HepG2 (cell line): ENCODE data around the gene TUBA8. TPM values are rescaled to one million over a fixed set of nuclear protein-coding genes. Genes with fewer than 3 reads are reported as not detected.

ENCODE experiments used
- BRCA1 ChIP-seq: sonication (generic); formaldehyde crosslinking; IDR thresholded peaks from 2 replicates; pipeline ENCODE4 v1.4.0; 2020; ENCODE audit warnings: missing genetic modification reagents
- FOXK1 ChIP-seq: sonication (generic); formaldehyde crosslinking; IDR thresholded peaks from 2 replicates; pipeline ENCODE4 v1.4.0; 2020; ENCODE audit warnings: low read depth, missing genetic modification reagents, borderline replicate concordance
- GATAD2A ChIP-seq: IDR thresholded peaks from 2 replicates; pipeline ENCODE4 v1.6.1; 2016
- HDAC1 ChIP-seq: sonication (generic); formaldehyde crosslinking; IDR thresholded peaks from 2 replicates; pipeline ENCODE4 v1.5.1; 2020; ENCODE audit warnings: mild to moderate bottlenecking, missing genetic modification reagents
- IKZF4 ChIP-seq: sonication (generic); formaldehyde crosslinking; IDR thresholded peaks from 2 replicates; pipeline ENCODE4 v1.5.1; 2020; ENCODE audit warnings: borderline replicate concordance, mild to moderate bottlenecking, low read depth, missing genetic modification reagents; ENCODE audit errors: not compliant biosample characterization
- KLF13 ChIP-seq: sonication (generic); formaldehyde crosslinking; IDR thresholded peaks from 2 replicates; pipeline ENCODE4 v1.4.0; 2020; ENCODE audit warnings: mild to moderate bottlenecking, missing genetic modification reagents
- PCBP1 ChIP-seq: fragments of 200-400 bp; formaldehyde crosslinking; IDR thresholded peaks from 2 replicates; pipeline ENCODE4 v1.6.1; 2017; ENCODE audit warnings: mild to moderate bottlenecking, low read depth, low read length, borderline replicate concordance
- PLRG1 ChIP-seq: fragments of 450-650 bp; conservative IDR thresholded peaks from 2 replicates; pipeline ENCODE4 v1.6.1; 2016
- RXRA ChIP-seq: sonication (generic); formaldehyde crosslinking; IDR thresholded peaks from 2 replicates; pipeline ENCODE4 v1.5.1; 2020; ENCODE audit warnings: missing genetic modification reagents
- SCMH1 ChIP-seq: sonication (generic); formaldehyde crosslinking; IDR thresholded peaks from 2 replicates; pipeline ENCODE4 v1.9.0; 2021; ENCODE audit warnings: missing genetic modification reagents, mild to moderate bottlenecking, borderline replicate concordance
- STAG1 ChIP-seq: sonication (generic); formaldehyde crosslinking; IDR thresholded peaks from 2 replicates; pipeline ENCODE4 v1.4.0; 2020; ENCODE audit warnings: missing genetic modification reagents
- TP53 ChIP-seq: sonication (generic); formaldehyde crosslinking; conservative IDR thresholded peaks from 2 replicates; pipeline ENCODE4 v1.4.0; 2020; ENCODE audit warnings: missing genetic modification reagents
- YEATS2 ChIP-seq: sonication (generic); formaldehyde crosslinking; IDR thresholded peaks from 2 replicates; pipeline ENCODE4 v1.4.0; 2020; ENCODE audit warnings: missing genetic modification reagents, borderline replicate concordance
- ZNF121 ChIP-seq: sonication (generic); formaldehyde crosslinking; IDR thresholded peaks from 2 replicates; pipeline ENCODE4 v1.5.0; 2020; ENCODE audit warnings: mild to moderate bottlenecking, missing genetic modification reagents
- ZNF282 ChIP-seq: fragments of 450-650 bp; IDR thresholded peaks from 2 replicates; pipeline ENCODE4 v1.6.1; 2018; ENCODE audit not compliant: partially characterized antibody
- ZNF296 ChIP-seq: sonication (generic); formaldehyde crosslinking; conservative IDR thresholded peaks from 2 replicates; pipeline ENCODE4 v1.5.0; 2020; ENCODE audit warnings: mild to moderate bottlenecking, missing genetic modification reagents
- ZNF33A ChIP-seq: sonication (generic); formaldehyde crosslinking; IDR thresholded peaks from 2 replicates; pipeline ENCODE4 v1.5.1; 2020; ENCODE audit warnings: missing genetic modification reagents, mild to moderate bottlenecking, moderate library complexity, borderline replicate concordance
- ZNF678 ChIP-seq: sonication (generic); formaldehyde crosslinking; IDR thresholded peaks from 2 replicates; pipeline ENCODE4 v1.4.0; 2020; ENCODE audit warnings: mild to moderate bottlenecking, missing genetic modification reagents
- ZNF850 ChIP-seq: sonication (generic); formaldehyde crosslinking; conservative IDR thresholded peaks from 2 replicates; pipeline ENCODE4 v1.9.0; 2021; ENCODE audit warnings: mild to moderate bottlenecking, missing genetic modification reagents
- ZSCAN21 ChIP-seq: sonication (generic); formaldehyde crosslinking; IDR thresholded peaks from 2 replicates; pipeline ENCODE4 v1.8.0; 2022; ENCODE audit warnings: mild to moderate bottlenecking, missing genetic modification reagents, moderate library complexity, borderline replicate concordance
- polyA plus RNA-seq, 8 experiments: library from polyadenylated mRNA; depleted of rRNA in 3 of 8; stranded (reverse) in 7 of 8; unstranded in 1 of 8; fragments of >200 nt; fragmentation: Illumina TruSeq in 4 of 8; extraction: Trizol in 4 of 8; gene quantifications; 2 replicates each; pipeline versions ENCODE4 v1.2.1 to v1.2.3, GENCODE V29; 2011 to 2016; ENCODE audit warnings: low read depth in 4 of 8, missing spikeins in 1 of 8, mixed read lengths in 1 of 8; ENCODE audit not compliant: insufficient read depth in 1 of 8
- total RNA-seq, 5 experiments: library from RNA; depleted of rRNA; stranded (reverse); fragments of >200 nt; fragmentation: Illumina TruSeq; extraction: Trizol; gene quantifications; 2 replicates each; pipeline ENCODE4 v1.2.3, GENCODE V29; 2016; ENCODE audit warnings: low read depth in 1 of 5
- TF ChIP-seq, protein P1 (sequence below): sonication (generic); formaldehyde crosslinking; IDR thresholded peaks from 2 replicates; pipeline ENCODE4 v1.5.0; 2020; ENCODE audit warnings: mild to moderate bottlenecking, missing genetic modification reagents
- TF ChIP-seq, protein P2 (sequence below): sonication (generic); formaldehyde crosslinking; IDR thresholded peaks from 2 replicates; pipeline ENCODE4 v1.5.0; 2020; ENCODE audit warnings: missing genetic modification reagents, mild to moderate bottlenecking, borderline replicate concordance
- TF ChIP-seq, protein P3 (sequence below): sonication (generic); formaldehyde crosslinking; IDR thresholded peaks from 2 replicates; pipeline ENCODE4 v1.5.0; 2020; ENCODE audit warnings: mild to moderate bottlenecking, low read depth, missing genetic modification reagents, borderline replicate concordance
- TF ChIP-seq, protein P4 (sequence below): sonication (generic); formaldehyde crosslinking; IDR thresholded peaks from 2 replicates; pipeline ENCODE4 v1.4.0; 2020; ENCODE audit warnings: missing genetic modification reagents, low read depth, mild to moderate bottlenecking, borderline replicate concordance

TUBA8 gene
- total and polyA plus RNA-seq, 2 of the 13 experiments (the other 11 are each of a cell fraction or from before 2014, with no cell fraction given) = 0.35 to 0.69 TPM

DNA sequence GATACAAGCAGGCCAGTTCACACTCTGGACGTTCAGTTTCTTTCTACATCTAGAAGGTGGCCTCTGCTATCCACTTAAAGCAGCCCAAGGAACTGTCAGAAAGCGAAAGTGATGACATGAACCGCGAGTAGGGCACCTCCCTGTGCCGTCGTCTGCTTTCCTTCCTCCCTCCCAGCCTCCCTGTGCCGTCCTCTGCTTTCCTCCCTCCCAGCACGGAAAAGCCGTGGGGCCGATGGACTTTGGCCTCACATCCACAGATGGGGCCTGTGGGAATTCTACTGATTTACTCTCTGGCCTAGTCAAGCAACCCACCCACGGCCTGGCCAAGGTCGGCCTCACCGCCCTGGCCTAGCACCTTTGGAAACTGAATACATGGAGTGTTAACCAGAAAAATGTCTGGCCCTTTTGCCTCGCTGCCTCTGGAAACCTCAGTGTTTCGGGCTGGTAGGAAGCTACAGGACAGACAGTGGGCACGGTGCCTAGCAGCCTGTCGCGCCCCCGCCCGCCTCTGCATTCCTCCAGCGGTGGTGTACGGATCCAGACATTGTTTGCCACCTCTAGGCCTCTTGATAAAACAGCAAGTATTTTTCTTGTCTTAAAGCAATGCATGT is 18.6 kb upstream of the TUBA8 start (continued):
- TF ChIP-seq GATAD2A (CRISPR knock-in tag) (peak; percentile 91), ZSCAN21 (CRISPR knock-in tag) (peak; percentile 61; the same call in 1 of the 2 replicates), PLRG1 (no peak), ZNF850 (no peak), ZNF121 (CRISPR knock-in tag) (0 out of 2 replicates have a peak, but pooled peaks have one; percentile 23), YEATS2 (CRISPR knock-in tag) (peak; percentile 81), ZNF296 (CRISPR knock-in tag) (no peak), HDAC1 (CRISPR knock-in tag) (peak; percentile 80; the same call in 1 of the 2 replicates), FOXK1 (CRISPR knock-in tag) (peak; percentile 47; the same call in 1 of the 2 replicates), STAG1 (CRISPR knock-in tag) (0 out of 2 replicates have a peak, but pooled peaks have one; percentile 11), IKZF4 (CRISPR knock-in tag) (no peak), PCBP1 (0 out of 2 replicates have a peak, but pooled peaks have one; percentile 73), SCMH1 (CRISPR knock-in tag) (no peak), TP53 (CRISPR knock-in tag) (no peak), BRCA1 (CRISPR knock-in tag) (no peak), KLF13 (CRISPR knock-in tag) (no peak), ZNF33A (no peak), ZNF678 (CRISPR knock-in tag) (no peak), ZNF282 (no peak), RXRA (CRISPR knock-in tag) (peak; percentile 71)
- TF ChIP-seq, protein P1, sequence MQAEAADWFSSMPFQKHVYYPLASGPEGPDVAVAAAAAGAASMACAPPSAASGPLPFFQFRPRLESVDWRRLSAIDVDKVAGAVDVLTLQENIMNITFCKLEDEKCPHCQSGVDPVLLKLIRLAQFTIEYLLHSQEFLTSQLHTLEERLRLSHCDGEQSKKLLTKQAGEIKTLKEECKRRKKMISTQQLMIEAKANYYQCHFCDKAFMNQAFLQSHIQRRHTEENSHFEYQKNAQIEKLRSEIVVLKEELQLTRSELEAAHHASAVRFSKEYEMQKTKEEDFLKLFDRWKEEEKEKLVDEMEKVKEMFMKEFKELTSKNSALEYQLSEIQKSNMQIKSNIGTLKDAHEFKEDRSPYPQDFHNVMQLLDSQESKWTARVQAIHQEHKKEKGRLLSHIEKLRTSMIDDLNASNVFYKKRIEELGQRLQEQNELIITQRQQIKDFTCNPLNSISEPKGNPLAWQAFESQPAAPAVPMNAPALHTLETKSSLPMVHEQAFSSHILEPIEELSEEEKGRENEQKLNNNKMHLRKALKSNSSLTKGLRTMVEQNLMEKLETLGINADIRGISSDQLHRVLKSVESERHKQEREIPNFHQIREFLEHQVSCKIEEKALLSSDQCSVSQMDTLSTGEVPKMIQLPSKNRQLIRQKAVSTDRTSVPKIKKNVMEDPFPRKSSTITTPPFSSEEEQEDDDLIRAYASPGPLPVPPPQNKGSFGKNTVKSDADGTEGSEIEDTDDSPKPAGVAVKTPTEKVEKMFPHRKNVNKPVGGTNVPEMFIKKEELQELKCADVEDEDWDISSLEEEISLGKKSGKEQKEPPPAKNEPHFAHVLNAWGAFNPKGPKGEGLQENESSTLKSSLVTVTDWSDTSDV (CRISPR knock-in tag) = no peak
- TF ChIP-seq, protein P2, sequence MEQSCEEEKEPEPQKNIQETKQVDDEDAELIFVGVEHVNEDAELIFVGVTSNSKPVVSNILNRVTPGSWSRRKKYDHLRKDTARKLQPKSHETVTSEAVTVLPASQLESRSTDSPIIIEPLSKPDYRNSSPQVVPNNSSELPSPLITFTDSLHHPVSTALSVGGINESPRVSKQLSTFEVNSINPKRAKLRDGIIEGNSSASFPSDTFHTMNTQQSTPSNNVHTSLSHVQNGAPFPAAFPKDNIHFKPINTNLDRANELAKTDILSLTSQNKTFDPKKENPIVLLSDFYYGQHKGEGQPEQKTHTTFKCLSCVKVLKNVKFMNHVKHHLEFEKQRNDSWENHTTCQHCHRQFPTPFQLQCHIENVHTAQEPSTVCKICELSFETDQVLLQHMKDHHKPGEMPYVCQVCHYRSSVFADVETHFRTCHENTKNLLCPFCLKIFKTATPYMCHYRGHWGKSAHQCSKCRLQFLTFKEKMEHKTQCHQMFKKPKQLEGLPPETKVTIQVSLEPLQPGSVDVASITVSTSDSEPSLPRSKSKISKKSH (CRISPR knock-in tag) = peak; percentile 72; the same call in 1 of the 2 replicates
- TF ChIP-seq, protein P3, sequence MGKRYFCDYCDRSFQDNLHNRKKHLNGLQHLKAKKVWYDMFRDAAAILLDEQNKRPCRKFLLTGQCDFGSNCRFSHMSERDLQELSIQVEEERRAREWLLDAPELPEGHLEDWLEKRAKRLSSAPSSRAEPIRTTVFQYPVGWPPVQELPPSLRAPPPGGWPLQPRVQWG (CRISPR knock-in tag) = no peak
- TF ChIP-seq, protein P4, sequence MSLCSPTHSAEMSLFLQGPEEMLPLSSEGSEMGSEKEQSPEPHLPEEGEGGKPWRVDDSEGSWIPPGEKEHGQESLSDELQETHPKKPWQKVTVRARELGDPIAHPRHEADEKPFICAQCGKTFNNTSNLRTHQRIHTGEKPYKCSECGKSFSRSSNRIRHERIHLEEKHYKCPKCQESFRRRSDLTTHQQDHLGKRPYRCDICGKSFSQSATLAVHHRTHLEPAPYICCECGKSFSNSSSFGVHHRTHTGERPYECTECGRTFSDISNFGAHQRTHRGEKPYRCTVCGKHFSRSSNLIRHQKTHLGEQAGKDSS (CRISPR knock-in tag) = no peak; the same call in 1 of the 2 replicates
